ENCODE measurements around the gene PHKB. TPM values are rescaled to one million over a fixed set of nuclear protein-coding genes. Genes with fewer than 3 reads are reported as not detected.

The PHKB gene
- polyA plus RNA-seq, 1 donor = 52.8 TPM

DNA sequence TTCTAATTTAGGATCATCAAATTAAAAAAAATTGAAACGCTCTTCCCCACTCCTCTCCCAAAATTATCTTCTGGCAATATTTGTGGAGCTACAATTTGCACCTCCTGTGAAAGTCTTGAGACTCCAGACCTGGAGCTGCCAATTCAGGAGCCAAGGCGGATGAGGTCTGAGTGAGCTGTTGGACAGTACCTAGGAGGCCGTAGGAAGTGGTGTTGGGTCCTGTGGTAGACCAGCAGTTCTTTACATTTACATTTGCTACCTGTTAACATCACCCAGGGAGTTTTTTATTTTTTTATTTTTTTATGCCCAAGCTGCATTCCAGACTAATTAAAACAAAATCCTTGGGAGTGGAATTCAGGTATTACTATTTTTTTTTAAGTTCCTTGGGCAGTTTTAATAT, 271.0 kb downstream of the PHKB start:
- DNase-seq = no peak

DNA sequence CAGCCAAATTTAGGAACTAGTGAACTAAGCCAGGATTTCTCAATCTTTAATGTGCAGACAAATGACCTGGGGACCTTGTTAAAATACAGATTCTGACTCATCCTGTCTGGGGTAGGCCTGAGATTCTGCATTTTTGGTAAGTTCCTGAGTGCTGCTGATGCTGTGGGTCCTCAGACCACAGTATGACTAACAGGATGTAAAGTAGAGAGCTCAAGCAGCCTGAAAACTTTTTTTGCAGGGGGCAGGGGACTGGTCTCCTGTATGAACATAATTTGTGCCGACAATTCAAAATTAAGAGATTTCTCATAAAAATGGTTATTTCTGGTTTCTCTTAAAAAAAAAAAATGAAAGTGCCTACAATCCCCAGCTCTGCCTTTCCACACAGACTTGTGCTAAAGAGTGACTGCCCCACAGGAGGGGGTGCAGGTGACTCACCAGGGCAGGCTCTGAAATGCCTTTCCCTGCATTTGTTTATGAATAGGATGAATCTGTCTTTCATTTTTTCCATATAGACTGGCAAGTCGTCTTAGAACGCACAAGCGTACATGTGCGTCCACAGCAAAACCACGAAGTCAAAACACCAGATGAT, 271.5 kb downstream of the PHKB start:
- no peak for DNase-seq

DNA sequence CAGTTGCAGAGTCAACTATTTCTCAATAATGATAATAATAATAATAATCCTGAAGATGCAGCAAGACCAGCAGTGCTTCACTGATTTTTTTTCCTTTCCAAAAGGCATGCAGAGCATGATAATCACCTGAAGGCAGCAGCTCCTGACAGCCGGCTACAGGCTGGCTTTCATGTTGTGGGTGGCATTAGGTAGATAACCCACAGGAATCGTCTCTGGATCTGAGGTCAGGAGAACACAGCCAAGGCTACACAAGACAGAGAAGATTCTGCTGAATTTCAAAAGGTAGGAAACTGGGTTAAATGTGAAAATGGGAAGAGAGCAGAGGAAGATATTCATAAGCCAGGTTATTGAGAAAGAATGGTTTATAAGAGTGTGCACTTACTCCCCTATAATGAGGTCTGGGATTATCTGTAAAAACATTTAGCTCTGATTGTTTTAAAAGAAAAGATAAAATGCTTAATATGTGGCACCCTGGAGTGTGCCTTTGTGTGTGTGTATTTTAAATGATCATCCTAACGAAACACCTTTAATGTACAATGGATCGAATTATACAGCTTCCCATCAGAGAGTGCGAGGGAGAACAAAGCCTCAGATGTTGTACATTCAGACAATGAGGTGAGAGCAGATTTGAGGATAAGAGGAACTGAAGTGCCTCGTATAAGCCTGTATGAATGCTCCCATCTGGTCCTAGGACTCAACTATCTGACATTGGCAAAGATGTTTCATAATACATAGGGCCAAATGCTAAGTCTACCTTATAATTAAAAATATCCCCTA, 273.1 kb downstream of the PHKB start:
- DNase-seq = no peak

DNA sequence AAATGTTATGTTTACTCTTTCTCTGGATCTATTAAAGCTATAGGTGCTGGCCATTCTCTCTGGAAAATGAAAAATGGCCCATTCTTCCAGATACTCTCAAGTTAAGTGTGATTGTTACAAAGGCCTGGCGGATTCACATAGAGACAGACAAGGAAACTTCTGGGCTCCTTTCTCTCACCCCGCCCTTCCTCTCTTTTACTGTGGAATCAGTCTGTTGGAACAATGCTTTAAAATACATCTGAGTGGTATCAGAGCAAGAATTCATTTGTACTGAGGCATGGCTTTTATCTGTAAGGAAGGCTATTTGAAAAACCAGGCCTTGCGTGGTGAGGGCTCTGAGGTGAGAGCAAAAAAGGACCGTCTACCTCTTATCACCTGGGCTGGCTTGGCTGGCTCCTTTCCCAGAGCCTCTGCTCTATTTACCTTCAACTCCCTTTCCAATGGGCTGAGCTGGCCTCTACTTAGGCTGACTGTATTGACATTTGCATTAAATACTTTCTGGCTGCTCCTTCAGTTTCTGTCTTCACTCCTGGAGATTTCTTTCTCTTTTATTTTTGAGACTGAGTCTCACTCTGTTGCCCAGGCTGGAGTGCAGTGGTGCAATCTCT, 274.0 kb downstream of the PHKB start:
- DNase-seq = no peak

DNA sequence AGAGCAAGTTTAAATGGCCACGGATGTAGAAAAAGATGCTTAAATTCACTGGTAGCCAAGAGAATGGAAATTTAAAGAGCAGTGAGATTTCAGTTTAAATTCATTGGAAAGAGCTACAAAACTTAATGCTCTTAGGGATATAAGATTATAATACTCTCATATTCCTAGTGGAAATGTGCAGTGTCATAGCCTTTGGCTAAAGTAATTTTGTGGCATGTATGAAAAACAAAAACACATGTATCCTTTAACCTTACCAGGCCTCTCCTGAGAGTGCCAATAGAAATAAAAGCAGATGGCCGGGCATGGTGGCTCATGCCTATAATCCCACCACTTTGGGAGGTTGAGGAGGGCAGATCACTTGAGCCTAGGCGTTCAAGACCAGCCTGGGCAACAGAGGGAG, 289.2 kb downstream of the PHKB start:
- no peak for DNase-seq

Other genes starting within 250 kb of the PHKB start
- gene ITFG1, start 268 bp upstream of the PHKB start, polyA plus RNA-seq (ENCODE audit: insufficient read length) = 72.4 TPM

All from hindlimb muscle (tissue), 1 donor.